ENCODE results near the gene ITGB4. TPM values are rescaled to one million over a fixed set of nuclear protein-coding genes. Genes with fewer than 3 reads are reported as not detected.

Gene ITGB4
- total RNA-seq, 3 donors from 2014 or later, result 153 to 307 (median 246) TPM

- peaks cover 6% of the 10 kb centered on the region for H3K36me3 ChIP-seq (ENCODE audit: low read depth)
- no peak for ATAC-seq
- peaks cover 18% of the 10 kb centered on the region for H3K4me1 ChIP-seq (ENCODE audit: low read depth)
- no peak for DNase-seq
- no peak for TF ChIP-seq CTCF (IDR thresholded peaks at IDR 0.05)
- intact Hi-C loops (cut with DNase I, micrococcal nuclease), result no loop called here
- no peak overlapping the region for H3K4me3 ChIP-seq
- no peaks in the 10 kb centered on the region for H3K9me3 ChIP-seq
Measured at GRCh38 chr17:75727391-75727790, 6.1 kb downstream of the ITGB4 start.

- peaks cover 14% of the 10 kb centered on the region for H3K4me1 ChIP-seq (ENCODE audit: low read depth)
- intact Hi-C loops (cut with DNase I, micrococcal nuclease), result no loop called here
- ATAC-seq (no peak), DNase-seq (no peak)
- no peak overlapping the region for H3K4me3 ChIP-seq
- no peak for TF ChIP-seq CTCF (IDR thresholded peaks at IDR 0.05)
- peaks cover 6% of the 10 kb centered on the region for H3K36me3 ChIP-seq (ENCODE audit: low read depth)
- H3K9me3 ChIP-seq, result no peaks in the 10 kb centered on the region
Measured at GRCh38 chr17:75729351-75729750, 8.1 kb downstream of the ITGB4 start.

GRCh38 chr17:75730065-75730464 lies 8.8 kb downstream of the ITGB4 start:
- H3K36me3 ChIP-seq (ENCODE audit: low read depth), result peaks cover 6% of the 10 kb centered on the region

GRCh38 chr17:75731086-75731715 lies 9.9 kb downstream of the ITGB4 start:
- intact Hi-C loops (cut with DNase I, micrococcal nuclease), result no loop called here
- no peak for TF ChIP-seq CTCF (IDR thresholded peaks at IDR 0.05)

More at GRCh38 chr17:75730065-75730464, 8.8 kb downstream of the ITGB4 start:
- H3K9me3 ChIP-seq, result no peaks in the 10 kb centered on the region
- ATAC-seq (no peak), DNase-seq (no peak)
- no peak overlapping the region for H3K4me3 ChIP-seq
- TF ChIP-seq CTCF (IDR thresholded peaks at IDR 0.05), result no peak
- peaks cover 10% of the 10 kb centered on the region for H3K4me1 ChIP-seq (ENCODE audit: low read depth)
- intact Hi-C loops (cut with DNase I, micrococcal nuclease), result no loop called here

GRCh38 chr17:75731716-75732498 lies 10.6 kb downstream of the ITGB4 start:
- H3K4me1 ChIP-seq (ENCODE audit: low read depth), result peaks cover 10% of the 10 kb centered on the region
- intact Hi-C loops (cut with DNase I, micrococcal nuclease), result no loop called here
- DNase-seq (peak; percentile 89 to 91 (median 91)), ATAC-seq (peak; percentile 94)
- no peak overlapping the region for H3K4me3 ChIP-seq
- peaks cover 6% of the 10 kb centered on the region for H3K36me3 ChIP-seq (ENCODE audit: low read depth)
- TF ChIP-seq CTCF (IDR thresholded peaks at IDR 0.05), result no peak
- H3K9me3 ChIP-seq, result no peaks in the 10 kb centered on the region

More at GRCh38 chr17:75731086-75731715, 9.9 kb downstream of the ITGB4 start:
- peaks cover 10% of the 10 kb centered on the region for H3K4me1 ChIP-seq (ENCODE audit: low read depth)
- no peaks in the 10 kb centered on the region for H3K9me3 ChIP-seq
- peaks cover 6% of the 10 kb centered on the region for H3K36me3 ChIP-seq (ENCODE audit: low read depth)
- no peak for DNase-seq
- peak; percentile 5 for ATAC-seq
- no peak overlapping the region for H3K4me3 ChIP-seq

Data from mucosa of descending colon (tissue), 3 donors.